H9 (cell line): ENCODE results near the gene ZNF414. TPM values are rescaled to one million over a fixed set of nuclear protein-coding genes. Genes with fewer than 3 reads are reported as not detected.

ENCODE experiments used
- DNase-seq: peaks from one replicate; pipeline ENCODE4 v3.0.0-alpha.2; 2017
- H2AFZ ChIP-seq: one replicate; pipeline ENCODE4 v1.6.1; 2013; ENCODE audit warnings: mild to moderate bottlenecking, low read length, control low read depth, moderate library complexity
- H2AK5ac ChIP-seq: 2 replicates; pipeline ENCODE4 v1.6.1; 2013; ENCODE audit warnings: low read length, control low read depth, mixed read lengths; ENCODE audit not compliant: insufficient read length
- H2BK120ac ChIP-seq: one replicate; pipeline ENCODE4 v1.6.1; 2013; ENCODE audit warnings: low read depth, mild to moderate bottlenecking, low read length, control low read depth, inconsistent platforms; ENCODE audit not compliant: poor library complexity, severe bottlenecking
- H2BK12ac ChIP-seq: 2 replicates; pipeline ENCODE4 v1.6.1; 2013; ENCODE audit warnings: low read length, control low read depth, mixed read lengths, low read depth; ENCODE audit not compliant: insufficient read length
- H2BK15ac ChIP-seq: 2 replicates; pipeline ENCODE4 v1.6.1; 2013; ENCODE audit warnings: low read depth, low read length, control low read depth
- H2BK20ac ChIP-seq: one replicate; pipeline ENCODE4 v1.6.1; 2013; ENCODE audit warnings: low read depth, mild to moderate bottlenecking, low read length, control low read depth, inconsistent platforms; ENCODE audit not compliant: poor library complexity, severe bottlenecking
- H2BK5ac ChIP-seq: 2 replicates; pipeline ENCODE4 v1.6.1; 2013; ENCODE audit warnings: low read length, control low read depth, mixed read lengths; ENCODE audit not compliant: insufficient read length
- H3K14ac ChIP-seq: 2 replicates; pipeline ENCODE4 v1.6.1; 2013; ENCODE audit warnings: low read length, control low read depth; ENCODE audit not compliant: insufficient read depth
- H3K18ac ChIP-seq: 2 replicates; pipeline ENCODE4 v1.6.1; 2013; ENCODE audit warnings: low read depth, mild to moderate bottlenecking, mixed read lengths, low read length, control low read depth; ENCODE audit not compliant: insufficient read length
- H3K23ac ChIP-seq: 2 replicates; pipeline ENCODE4 v1.6.1; 2013; ENCODE audit warnings: low read length, control low read depth, mixed read lengths, low read depth; ENCODE audit not compliant: insufficient read length
- H3K23me2 ChIP-seq: 2 replicates; pipeline ENCODE4 v1.6.1; 2013; ENCODE audit warnings: low read depth, mild to moderate bottlenecking, mixed read lengths, low read length, control low read depth; ENCODE audit not compliant: insufficient read length, poor library complexity, severe bottlenecking
- H3K27ac ChIP-seq: 2 replicates; pipeline ENCODE4 v1.5.1; 2013; ENCODE audit warnings: low read length, control low read depth, mixed read lengths, low read depth; ENCODE audit not compliant: insufficient read length
- H3K27me3 ChIP-seq: 2 replicates; pipeline ENCODE4 v1.6.1; 2013; ENCODE audit warnings: low read length, control low read depth, inconsistent platforms; ENCODE audit not compliant: insufficient read depth
- H3K4ac ChIP-seq: 2 replicates; pipeline ENCODE4 v1.6.1; 2013; ENCODE audit warnings: low read depth, mild to moderate bottlenecking, control low read depth, inconsistent platforms, low read length, moderate library complexity
- H3K4me1 ChIP-seq: 2 replicates; pipeline ENCODE4 v1.6.1; 2013; ENCODE audit warnings: low read length, control low read depth, inconsistent platforms; ENCODE audit not compliant: insufficient read depth
- H3K4me2 ChIP-seq: 2 replicates; pipeline ENCODE4 v1.6.1; 2013; ENCODE audit warnings: low read length, control low read depth, mixed read lengths; ENCODE audit not compliant: insufficient read length, insufficient read depth
- H3K56ac ChIP-seq: 2 replicates; pipeline ENCODE4 v1.6.1; 2013; ENCODE audit warnings: low read depth, mild to moderate bottlenecking, mixed read lengths, low read length, control low read depth; ENCODE audit not compliant: insufficient read length
- H3K79me1 ChIP-seq: 2 replicates; pipeline ENCODE4 v1.6.1; 2013; ENCODE audit warnings: low read depth, mild to moderate bottlenecking, moderate library complexity, low read length, control low read depth, inconsistent platforms; ENCODE audit not compliant: insufficient read depth, poor library complexity, severe bottlenecking
- H3K79me2 ChIP-seq: 2 replicates; pipeline ENCODE4 v1.6.1; 2013; ENCODE audit warnings: low read length, control low read depth, inconsistent platforms; ENCODE audit not compliant: insufficient read depth
- H3K9ac ChIP-seq: 2 replicates; pipeline ENCODE4 v1.6.1; 2013; ENCODE audit warnings: low read length, control low read depth, mixed read lengths; ENCODE audit not compliant: insufficient read length; ENCODE audit errors: extremely low read depth
- H3K9me3 ChIP-seq: one replicate; pipeline ENCODE4 v1.6.1; 2013; ENCODE audit warnings: low read depth, low read length, inconsistent platforms; ENCODE audit not compliant: control insufficient read depth
- H3T11ph ChIP-seq: one replicate; pipeline ENCODE4 v1.6.1; 2013; ENCODE audit warnings: mild to moderate bottlenecking, low read length, control low read depth, inconsistent platforms
- H4K20me1 ChIP-seq: one replicate; pipeline ENCODE4 v1.6.1; 2013; ENCODE audit not compliant: control insufficient read depth, insufficient read length, insufficient read depth
- H4K5ac ChIP-seq: 2 replicates; pipeline ENCODE4 v1.6.1; 2013; ENCODE audit warnings: low read depth, mild to moderate bottlenecking, mixed read lengths, low read length, control low read depth; ENCODE audit not compliant: insufficient read length
- H4K8ac ChIP-seq: replicated peaks from 2 replicates; pipeline ENCODE4 v1.6.1; 2013; ENCODE audit warnings: low read length, control low read depth, mixed read lengths, low read depth; ENCODE audit not compliant: insufficient read length
- H4K91ac ChIP-seq: 2 replicates; pipeline ENCODE4 v1.6.1; 2013; ENCODE audit warnings: low read depth, mild to moderate bottlenecking, moderate library complexity, mixed read lengths, low read length, control low read depth; ENCODE audit not compliant: insufficient read length
- H3K27ac Mint-ChIP-seq, 3 experiments: 2 replicates in 2 of 3; 3 replicates in 1 of 3; pipeline ENCODE4 v1.8.0; 2020 to 2021; ENCODE audit warnings: mixed read lengths in 3 of 3, mild to moderate bottlenecking in 1 of 3, moderate library complexity in 1 of 3
- H3K27me3 Mint-ChIP-seq: 2 replicates; pipeline ENCODE4 v1.8.0; 2021; ENCODE audit warnings: low read depth, mild to moderate bottlenecking, moderate library complexity, mixed read lengths
- H3K36me3 Mint-ChIP-seq, 3 experiments: 2 replicates in 2 of 3; 3 replicates in 1 of 3; pipeline ENCODE4 v1.8.0; 2020 to 2021; ENCODE audit warnings: low read depth in 3 of 3, mixed read lengths in 3 of 3; ENCODE audit not compliant: insufficient read depth in 1 of 3
- H3K4me1 Mint-ChIP-seq, 2 experiments: 2 replicates each; pipeline ENCODE4 v1.8.0; 2020; ENCODE audit warnings: mixed read lengths in 2 of 2
- H3K4me3 Mint-ChIP-seq, 2 experiments: 2 replicates in 1 of 2; 3 replicates in 1 of 2; pipeline ENCODE4 v1.8.0; 2020 to 2021; ENCODE audit warnings: mild to moderate bottlenecking in 2 of 2, mixed read lengths in 2 of 2, moderate library complexity in 1 of 2
- H3K9me3 Mint-ChIP-seq, 2 experiments: 2 replicates in 1 of 2; 3 replicates in 1 of 2; pipeline ENCODE4 v1.8.0; 2020; ENCODE audit warnings: mild to moderate bottlenecking in 2 of 2, mixed read lengths in 2 of 2, moderate library complexity in 1 of 2
- CTCF ChIP-seq: fragments of 200-600 bp; sonication (generic); conservative IDR thresholded peaks from 3 replicates; pipeline ENCODE4 v1.8.0; 2021; ENCODE audit warnings: antibody characterized with exemption, mild to moderate bottlenecking
- WGBS: extraction: QIAGEN DNeasy Blood & Tissue Kit; methylation state at CpG from one replicate; pipeline ENCODE4 v1.1.7; 2013; ENCODE audit warnings: missing lambda C conversion rate, low lambda C conversion rate, mixed read lengths; ENCODE audit not compliant: insufficient read length; ENCODE audit errors: extremely low coverage; 5-methylcytosine and 5-hydroxymethylcytosine counted together
- total RNA-seq: library from RNA; stranded (reverse); gene quantifications from 2 replicates; pipeline ENCODE4 v1.2.1, GENCODE V29; 2021

Gene ZNF414
- total RNA-seq, 1 experiment from 2014 or later, result 29.3 TPM

DNA sequence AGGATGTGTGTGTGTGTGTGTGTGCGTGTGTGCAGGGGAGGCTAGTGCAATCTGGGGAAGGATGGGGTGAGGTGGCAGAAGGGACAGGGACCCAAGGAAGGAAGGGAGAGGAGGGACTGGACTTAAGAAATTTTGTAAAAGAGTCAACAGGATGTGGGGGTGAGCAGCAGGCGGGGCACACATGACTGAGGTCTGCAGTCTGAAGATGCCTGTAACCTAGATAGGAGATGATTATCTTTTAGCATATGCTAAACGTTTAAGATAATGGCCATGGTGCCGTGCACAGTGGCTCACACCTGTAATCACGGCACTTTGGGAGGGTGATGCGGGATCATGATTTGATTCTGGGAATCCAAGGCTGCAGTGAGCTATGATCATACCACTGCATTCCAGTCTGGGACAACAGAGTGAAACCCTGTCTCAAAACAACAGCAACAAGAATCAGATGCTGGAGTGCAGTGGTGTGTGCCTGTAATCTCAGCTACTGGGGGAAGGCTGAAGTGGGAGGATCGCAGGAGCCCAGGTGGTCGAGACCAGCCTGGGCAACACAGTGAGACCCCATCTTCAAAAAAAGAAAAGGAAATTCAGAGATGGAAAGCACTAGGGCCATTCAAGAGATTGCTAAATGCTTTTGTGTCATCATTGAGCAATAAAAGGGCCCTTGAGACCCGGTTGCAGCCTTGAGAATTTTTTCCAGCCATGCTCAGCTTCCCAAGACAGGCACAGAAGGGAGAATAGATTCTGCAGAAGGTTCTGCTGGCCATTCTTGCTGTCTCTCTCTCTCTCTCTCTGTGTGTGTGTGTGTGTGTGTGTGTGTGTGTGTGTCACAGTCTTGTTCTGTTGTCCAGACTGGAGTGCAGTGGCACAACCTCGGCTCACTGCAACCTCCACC lies 3.8 kb upstream of the ZNF414 start:
- no peaks in the 10 kb centered on the region; the same call in 1 of the 2 replicates for H3K4me1 ChIP-seq
- no peak overlapping the region for H3K4ac ChIP-seq
- no peak overlapping the region for H3K56ac ChIP-seq
- no peak overlapping the region for H3K9ac ChIP-seq
- H2AFZ ChIP-seq, result no peak overlapping the region
- H4K8ac ChIP-seq, result no peak overlapping the region
- H3T11ph ChIP-seq, result no peak overlapping the region
- TF ChIP-seq CTCF, result no peak
- no peak overlapping the region for H3K27ac ChIP-seq
- no peaks in the 10 kb centered on the region for H3K27me3 ChIP-seq
- no peak overlapping the region for H2BK120ac ChIP-seq
- H3K23ac ChIP-seq, result no peak overlapping the region
- no peak overlapping the region for H2BK15ac ChIP-seq
- H2BK20ac ChIP-seq, result no peak overlapping the region
- H4K20me1 ChIP-seq, result no peaks in the 10 kb centered on the region
- no peaks in the 10 kb centered on the region for H3K79me2 ChIP-seq
- peaks cover 4% of the 10 kb centered on the region for H3K27me3 Mint-ChIP-seq
- no peak overlapping the region for H3K18ac ChIP-seq
- WGBS, result no CpG with 5 or more reads among the region's 10 CpGs
- H3K79me1 ChIP-seq, result no peaks in the 10 kb centered on the region
- peaks cover 0 to 2% (median 2%) of the 10 kb centered on the region in 3 experiments; a peak in 1 of 7 replicates for H3K36me3 Mint-ChIP-seq
- H2AK5ac ChIP-seq, result no peak overlapping the region
- H3K9me3 ChIP-seq, result no peaks in the 10 kb centered on the region
- DNase-seq, result no peak
- no peaks in the 10 kb centered on the region; a peak in 2 of 5 replicates for H3K9me3 Mint-ChIP-seq
- peaks cover 8 to 16% of the 10 kb centered on the region in 2 experiments for H3K4me1 Mint-ChIP-seq
- H4K91ac ChIP-seq, result no peak overlapping the region
- no peak overlapping the region for H2BK5ac ChIP-seq
- peaks cover 9% of the 10 kb centered on the region for H3K23me2 ChIP-seq
- no peak overlapping the region for H3K14ac ChIP-seq
- H3K27ac Mint-ChIP-seq, result peak overlapping the region in 2 of 3 experiments; percentile 46 to 59; a peak in 3 of 7 replicates
- H3K4me2 ChIP-seq, result no peak overlapping the region
- H4K5ac ChIP-seq, result no peak overlapping the region
- H3K4me3 Mint-ChIP-seq, result peak overlapping the region in 1 of 2 experiments; percentile 4; a peak in 2 of 5 replicates
- no peak overlapping the region for H2BK12ac ChIP-seq
